ENCODE results near the gene IGSF9B.

Gene IGSF9B

DNA sequence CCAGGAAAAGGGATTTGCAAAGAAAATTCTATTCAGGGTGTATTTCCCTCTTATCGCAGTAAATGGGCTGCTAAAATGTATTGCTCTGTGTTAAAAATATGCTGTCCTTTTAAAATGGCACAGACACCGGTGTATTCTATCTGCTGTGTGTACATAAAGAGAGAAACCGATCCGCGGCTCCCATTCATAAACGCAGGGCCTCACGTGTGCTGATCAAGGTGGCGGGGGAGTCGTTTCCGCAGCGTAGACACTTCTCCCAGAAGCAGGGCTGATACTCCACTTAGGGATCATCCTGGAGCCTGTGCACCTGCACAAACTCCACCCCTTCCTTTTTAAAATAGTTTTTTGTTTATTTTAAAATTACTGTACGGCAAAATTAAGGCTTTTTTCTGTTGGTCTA, 26.1 kb upstream of the IGSF9B start:
- DNase-seq = no peak

GRCh38 chr11:133982151-133982550, 25.4 kb upstream of the IGSF9B start:
- DNase-seq = no peak

- DNase-seq = no peak
Observed at GRCh38 chr11:133981156-133981555, 24.4 kb upstream of the IGSF9B start.

DNA sequence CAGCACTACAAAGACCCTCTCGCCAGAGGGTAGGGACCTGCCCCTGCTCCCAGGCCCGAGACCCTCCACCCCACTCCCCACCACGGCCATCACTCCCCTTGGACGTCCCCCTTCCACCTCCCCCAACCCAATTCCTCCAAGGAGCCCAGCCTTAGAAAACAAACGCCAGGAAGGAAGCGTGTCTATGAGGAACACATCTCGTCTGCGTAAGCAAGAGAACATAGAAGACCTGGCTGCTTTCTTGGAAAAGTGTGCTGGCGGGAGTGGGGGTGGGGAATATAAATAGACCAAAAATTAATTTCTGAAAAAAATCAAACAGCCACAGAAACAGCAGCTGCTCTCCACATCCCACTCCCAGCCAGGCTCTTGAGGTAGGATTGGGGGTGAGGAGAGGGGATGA, 23.9 kb upstream of the IGSF9B start:
- DNase-seq = no peak

GRCh38 chr11:133978794-133979193, 22.0 kb upstream of the IGSF9B start:
- DNase-seq = no peak

DNA sequence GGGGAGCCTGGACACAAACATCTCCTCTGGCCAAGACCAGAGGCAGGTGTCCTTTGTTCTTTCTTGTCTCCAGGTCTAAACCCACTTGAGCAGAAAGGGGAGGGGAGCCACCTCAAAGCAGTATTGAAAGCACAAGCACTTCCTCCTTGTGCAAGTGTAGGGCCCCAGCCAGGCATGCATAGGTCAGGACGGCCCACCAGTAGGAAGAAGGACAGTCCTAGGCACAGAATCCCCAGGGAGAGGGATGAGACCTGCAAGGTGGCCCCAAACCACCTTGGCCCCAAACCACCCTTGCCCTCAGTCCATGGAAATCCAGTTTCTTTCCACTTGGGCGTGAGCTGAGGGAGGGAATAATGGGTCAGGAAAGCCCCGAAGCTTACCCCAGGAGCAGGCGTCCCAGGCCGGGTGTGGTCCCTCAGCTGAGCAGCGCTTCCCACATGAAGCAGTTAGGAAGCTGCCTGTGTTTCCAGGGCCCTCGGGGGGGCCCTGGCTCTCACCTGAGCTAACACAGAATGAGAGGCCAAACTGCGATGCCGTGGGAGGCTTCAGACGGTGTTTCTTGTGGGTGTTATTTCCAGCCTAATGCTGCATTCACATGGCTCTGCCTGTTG, 20.4 kb upstream of the IGSF9B start:
- DNase-seq = no peak

DNA sequence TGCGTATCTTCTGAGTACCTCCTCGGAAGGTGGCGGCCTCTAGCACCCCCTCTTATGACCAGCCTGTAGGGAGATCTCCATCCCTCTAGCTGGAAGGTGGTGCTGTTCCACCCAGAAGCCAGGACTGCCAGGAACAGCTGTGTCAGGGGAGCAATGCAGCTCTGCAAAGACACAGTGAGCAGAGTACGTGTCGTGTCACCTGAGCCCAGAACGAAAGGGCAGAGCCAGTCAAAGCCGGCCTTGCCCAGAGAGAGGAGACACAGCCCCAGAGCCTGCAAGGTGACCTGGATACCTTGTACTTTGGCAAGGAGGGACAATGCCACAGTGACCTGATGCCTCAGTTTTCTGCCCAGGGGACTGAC, 18.7 kb upstream of the IGSF9B start:
- no peak for DNase-seq

DNA sequence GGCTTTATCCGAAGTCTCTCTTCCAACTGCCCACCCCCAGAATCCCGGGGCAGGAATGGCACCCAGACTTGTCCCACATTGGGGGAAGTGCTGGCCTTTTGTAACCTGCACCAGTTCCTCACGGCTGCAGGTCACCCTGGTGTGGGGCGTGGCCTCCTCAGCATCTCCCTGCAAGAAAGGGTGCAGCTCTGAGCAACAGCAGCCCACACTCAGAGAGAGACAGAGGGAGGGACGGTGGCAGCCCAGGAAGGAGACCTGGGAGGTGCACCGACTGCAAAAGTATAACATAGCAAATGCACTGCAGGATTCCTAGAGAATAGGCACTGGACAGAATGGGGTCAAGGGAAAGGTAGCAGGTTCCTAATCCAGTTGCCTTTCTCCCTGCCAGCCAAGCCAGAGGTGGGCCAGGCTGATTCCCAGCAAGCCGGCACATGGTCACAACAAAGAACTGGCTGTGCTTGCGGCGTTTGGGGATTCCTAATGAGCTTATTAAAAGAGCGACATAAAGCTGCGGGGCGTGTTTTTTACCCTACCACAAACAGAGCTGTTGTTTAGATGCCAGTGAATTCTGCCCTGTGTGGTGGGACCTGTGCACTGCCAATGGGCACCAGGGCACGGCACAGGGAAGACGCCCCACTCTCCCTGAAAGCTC, 18.2 kb upstream of the IGSF9B start:
- DNase-seq = no peak

GRCh38 chr11:133971881-133972280, 15.1 kb upstream of the IGSF9B start:
- no peak for DNase-seq

DNA sequence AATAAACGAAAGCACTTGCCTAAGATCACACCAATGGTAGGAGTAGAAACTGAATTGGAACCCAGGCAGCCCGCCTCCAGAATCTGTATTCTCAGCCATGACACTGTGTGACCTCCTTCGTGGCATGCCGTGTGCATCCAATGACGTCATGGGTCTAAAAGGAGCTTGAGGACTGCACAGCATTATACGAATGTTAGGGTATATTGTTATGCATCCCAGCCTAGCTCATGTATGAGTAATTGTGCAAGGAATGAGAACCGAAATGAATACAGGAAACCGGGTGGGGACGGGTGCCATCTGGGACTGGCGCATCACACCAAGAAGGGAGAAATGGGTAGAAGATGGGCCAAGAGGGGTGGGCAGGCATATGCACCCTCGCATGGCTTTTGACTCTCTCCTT, 12.3 kb upstream of the IGSF9B start:
- DNase-seq = no peak

DNA sequence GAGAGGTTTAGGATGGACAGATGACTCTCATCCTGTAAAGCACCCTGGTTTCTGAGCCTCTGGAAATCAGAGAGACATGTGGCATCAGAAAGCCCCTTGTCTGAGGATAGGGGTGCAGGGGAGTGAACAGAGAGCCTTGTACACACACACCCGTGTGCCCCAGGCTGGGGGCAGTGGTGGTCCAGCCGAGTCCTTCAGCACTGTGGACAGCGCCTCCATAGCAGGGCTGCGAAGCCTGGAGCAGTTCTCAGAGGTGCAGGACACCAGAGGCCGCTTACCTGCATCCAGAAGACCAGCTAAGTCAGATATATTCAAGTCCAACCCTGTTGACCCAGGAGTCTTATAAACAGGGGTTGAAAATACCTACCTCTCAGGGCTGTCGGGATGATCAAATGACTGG, 11.5 kb upstream of the IGSF9B start:
- no peak for DNase-seq

GRCh38 chr11:133967599-133968238, 11.0 kb upstream of the IGSF9B start:
- no peak for DNase-seq

DNA sequence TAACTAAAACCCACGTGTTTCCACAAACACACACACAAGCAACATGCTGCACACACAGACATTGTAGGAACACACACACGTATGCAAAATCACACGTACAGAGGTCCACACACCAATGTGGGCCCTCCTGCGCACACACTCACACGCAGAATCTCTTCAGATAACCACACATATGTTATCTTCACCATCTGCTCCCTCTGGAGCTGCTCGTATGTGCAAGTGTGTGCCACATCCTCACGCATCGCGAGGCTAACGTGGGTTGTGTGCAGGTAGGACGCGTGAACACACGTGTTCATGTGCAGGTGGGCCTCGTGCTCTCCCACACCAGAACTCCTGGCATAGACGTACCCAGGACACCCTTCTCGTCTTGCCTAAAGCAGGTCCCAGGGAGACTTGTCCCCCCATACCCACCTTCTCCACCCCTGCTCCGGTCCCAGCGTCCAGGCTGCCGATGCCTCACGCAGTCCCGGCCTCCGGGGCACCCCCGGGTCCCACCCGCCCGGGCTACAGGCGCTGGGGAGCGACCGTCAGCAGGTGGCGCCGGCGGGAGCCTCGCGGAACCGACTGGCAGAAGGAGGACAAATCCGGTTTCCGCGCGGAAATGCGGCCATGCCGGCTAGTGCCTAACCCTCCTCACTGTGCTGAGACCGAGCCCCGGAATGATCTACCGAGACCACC, 10.3 kb upstream of the IGSF9B start:
- DNase-seq = peak; percentile 54

- no peak for DNase-seq
Observed at GRCh38 chr11:133966172-133966651, 9.4 kb upstream of the IGSF9B start.

DNA sequence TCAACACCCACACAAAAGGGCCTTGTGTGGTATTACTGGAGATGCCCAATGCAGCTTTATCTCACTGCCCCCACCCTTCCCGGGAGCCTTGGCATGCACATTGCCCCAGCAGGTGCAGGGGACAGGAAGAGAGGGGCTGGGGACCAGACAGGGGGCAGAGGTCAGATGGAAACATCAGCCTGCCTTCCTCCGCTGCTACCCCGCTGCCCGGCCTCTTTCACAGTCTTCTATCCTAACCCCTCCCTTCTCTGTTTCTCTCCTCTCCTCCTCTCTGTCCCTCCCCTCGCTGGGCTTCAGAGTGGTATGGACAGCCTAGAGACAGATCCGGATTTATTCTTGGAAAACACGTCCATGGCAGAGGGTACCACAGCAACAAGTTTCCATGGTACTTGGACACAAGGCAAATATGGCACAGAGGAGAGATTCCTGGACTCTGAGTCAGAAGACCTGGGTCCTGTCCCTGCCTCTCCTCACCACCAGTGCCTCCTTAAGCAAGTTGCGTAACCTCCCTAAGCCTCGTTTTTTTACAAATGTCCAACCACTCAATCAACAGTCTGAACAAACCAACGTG, 8.3 kb upstream of the IGSF9B start:
- DNase-seq = no peak

DNA sequence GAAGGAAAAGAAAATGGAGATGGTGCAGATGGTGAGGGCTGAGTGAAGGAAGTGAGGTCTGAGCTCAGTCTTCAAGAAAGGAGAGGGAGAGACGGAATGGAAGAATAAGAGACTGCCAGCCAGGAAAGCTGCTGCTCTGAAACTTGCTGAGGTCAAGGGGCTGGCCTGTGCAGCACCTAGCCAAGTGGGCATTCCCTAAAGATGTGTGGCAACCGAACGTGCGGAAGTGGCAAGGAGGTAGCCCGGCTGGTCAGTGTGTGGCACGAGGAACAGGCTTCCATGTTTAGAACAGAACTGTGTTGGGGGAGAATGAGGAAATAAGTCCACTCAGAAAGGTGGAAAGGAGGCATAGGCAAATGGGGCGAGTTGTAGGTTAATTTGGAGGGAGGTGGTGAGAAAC, 7.6 kb upstream of the IGSF9B start:
- DNase-seq = no peak

DNA sequence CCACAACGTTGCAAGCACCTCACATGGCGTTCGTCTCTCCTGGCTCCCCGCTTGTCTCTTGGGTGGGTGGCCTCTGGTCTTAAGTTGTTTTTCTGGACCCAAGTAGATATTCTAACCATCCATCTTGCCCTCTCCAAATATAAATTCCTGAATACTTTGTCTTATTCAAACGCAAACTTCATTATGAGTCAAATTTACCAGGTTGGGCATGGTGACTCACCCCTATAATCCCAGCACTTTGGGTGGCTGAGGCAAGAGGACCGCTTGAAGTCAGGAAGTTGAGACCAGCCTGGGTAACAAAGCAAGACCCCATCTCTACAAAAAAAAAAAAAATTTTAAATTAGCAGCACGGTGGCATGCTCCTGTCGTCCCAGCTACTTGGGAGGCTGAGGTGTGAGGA, 5.1 kb upstream of the IGSF9B start:
- no peak for DNase-seq

DNA sequence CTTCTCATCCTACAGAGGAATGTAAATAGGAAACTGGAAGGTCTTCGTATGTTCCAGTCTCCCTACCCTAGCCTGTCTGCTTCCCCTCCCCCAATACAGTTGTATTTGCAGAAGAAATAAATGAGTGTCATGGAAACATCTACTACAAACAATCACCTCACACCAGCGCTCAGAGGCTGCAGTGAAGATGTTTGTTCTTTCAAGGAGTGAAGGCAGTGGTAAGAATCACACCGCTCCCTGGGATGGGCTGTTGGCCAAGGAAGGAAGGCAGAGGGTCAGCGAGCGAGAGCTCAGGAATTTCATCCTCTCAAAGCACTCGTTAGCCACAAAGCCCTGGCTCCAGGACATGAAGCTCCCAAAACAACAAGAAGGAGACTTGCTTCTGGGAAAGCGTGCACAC, 1.1 kb upstream of the IGSF9B start:
- no peak for DNase-seq

- no peak for DNase-seq
Observed at GRCh38 chr11:133955945-133956421, 785 bp downstream of the IGSF9B start.

DNA sequence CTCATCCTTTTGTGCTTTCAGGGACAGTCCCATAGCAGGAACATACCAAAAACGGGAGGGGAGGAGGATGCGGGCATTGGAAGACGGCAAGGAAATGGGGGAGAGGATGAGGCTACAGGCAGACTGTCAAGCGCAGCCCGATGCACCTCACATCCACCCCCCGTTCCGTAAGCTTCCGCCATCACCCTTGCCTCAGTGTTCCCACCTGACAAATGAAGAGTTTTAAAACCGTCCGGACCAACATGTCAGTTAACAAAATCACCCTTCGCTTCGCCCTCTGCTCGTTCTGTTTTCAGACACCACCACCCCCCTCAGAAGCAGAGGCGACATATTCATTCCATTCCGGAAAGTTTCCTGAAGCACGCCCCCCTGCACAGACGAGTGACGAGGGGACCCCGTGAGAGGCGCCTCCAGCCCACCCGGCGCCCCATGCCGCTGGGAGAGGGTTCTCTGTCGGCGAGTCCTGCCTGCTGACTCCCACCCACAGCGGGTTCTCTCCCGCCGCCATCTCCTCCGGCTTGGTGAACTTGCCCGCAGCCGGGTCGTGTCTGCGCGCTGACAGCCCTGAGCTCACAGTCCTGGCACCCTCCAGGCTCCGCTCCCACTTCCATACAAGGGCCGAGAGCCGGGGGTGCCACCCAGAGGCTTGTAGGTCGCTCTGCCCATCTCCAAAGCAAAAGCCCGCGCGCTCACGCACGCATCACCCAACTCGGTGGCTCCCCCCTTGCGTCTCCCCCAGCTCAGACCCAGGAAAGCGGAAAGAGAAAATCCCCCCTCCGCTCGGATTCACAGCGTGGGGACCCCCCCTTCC, 1.5 kb downstream of the IGSF9B start:
- no peak for DNase-seq

DNA sequence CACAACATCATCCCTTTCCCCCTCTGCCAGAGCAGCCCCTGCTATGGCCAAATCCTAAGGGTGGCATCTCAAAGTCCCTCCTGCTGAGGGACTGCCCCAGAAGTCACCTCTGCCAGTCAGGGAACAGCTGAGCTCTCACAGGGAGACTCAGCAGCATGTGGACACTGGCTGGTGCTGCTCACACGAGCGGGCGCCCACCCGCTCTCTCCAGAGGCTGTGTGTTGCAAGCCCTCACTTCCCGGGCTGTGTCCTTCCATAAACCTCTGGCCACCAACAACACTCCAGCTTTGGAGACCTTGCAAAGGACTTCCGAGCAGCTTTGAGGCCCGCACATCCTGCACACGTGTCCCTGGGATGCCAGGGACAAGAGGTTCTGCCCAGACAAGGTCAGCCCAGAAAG, 2.8 kb downstream of the IGSF9B start:
- DNase-seq = no peak

- no peak for DNase-seq
Observed at GRCh38 chr11:133953547-133953946, 3.2 kb downstream of the IGSF9B start.

Data from CD4-positive, alpha-beta T cell treated with Interleukin-4 for 4 hours (primary cell).